Left lung (tissue), 10 donors: ENCODE data around the gene PADI2. TPM values are rescaled to one million over a fixed set of nuclear protein-coding genes. Genes with fewer than 3 reads are reported as not detected.
A peak's percentile ranks its signal among the peaks of the same experiment; 100 is the strongest.

ENCODE experiments used
- ATAC-seq: fragments of 200-7000 bp; cut with Tn5 transposase; one replicate; pipeline ENCODE4 v1.9.1; 2020; ENCODE audit warnings: moderate library complexity
- DNase-seq, 4 donors: peaks; one replicate each; pipeline ENCODE4 v3.0.0-alpha.2; 2013 to 2020
- H3K27ac ChIP-seq, 2 donors: fragments of 200-600 bp; sonication (generic) in 1 of 2; one replicate each; pipeline versions ENCODE4 v1.5.0 to v1.8.0; 2020 to 2021
- H3K27me3 ChIP-seq, 2 donors: fragments of 200-600 bp; sonication (generic) in 1 of 2; one replicate each; pipeline versions ENCODE4 v1.5.0 to v1.8.0; 2020 to 2021
- H3K36me3 ChIP-seq, 2 donors: fragments of 200-600 bp; sonication (generic) in 1 of 2; one replicate each; pipeline versions ENCODE4 v1.5.0 to v1.8.0; 2020 to 2021
- H3K4me1 ChIP-seq, 2 donors: fragments of 200-600 bp; one replicate each; pipeline ENCODE4 v1.8.0; 2021
- H3K4me3 ChIP-seq, 2 donors: fragments of 200-600 bp; sonication (generic) in 1 of 2; one replicate each; pipeline versions ENCODE4 v1.5.0 to v1.8.0; 2020 to 2021; ENCODE audit warnings: mild to moderate bottlenecking in 1 of 2
- H3K9me3 ChIP-seq, 2 donors: fragments of 200-600 bp; sonication (generic) in 1 of 2; one replicate each; pipeline versions ENCODE4 v1.5.0 to v1.8.0; 2020 to 2021
- intact Hi-C, 2 donors: fragments of 100-400 bp; cut with DNase I; formaldehyde crosslinking; loops; one replicate each; pipeline versions ENCODE4 v1.11.2 to v1.14.2; 2022
- polyA plus RNA-seq, 6 donors: library from polyadenylated mRNA; unstranded; fragments of 120-200 nt; gene quantifications; one replicate each; pipeline ENCODE4 v1.2.1, GENCODE V29; 2013; ENCODE audit not compliant: insufficient read length in 6 of 6
- total RNA-seq, 2 donors: library from RNA; stranded (reverse); fragmentation: NEBNext Ultra II Directional; extraction: Animal tissue kit (Norgen Biotek cat#: 25700); gene quantifications; one replicate each; pipeline ENCODE4 v1.2.1, GENCODE V29; 2021
- TF ChIP-seq, protein P1 (sequence below), 2 donors: fragments of 200-600 bp; sonication (generic) in 1 of 2; IDR thresholded peaks; one replicate each; pipeline versions ENCODE4 v1.5.0 to v1.8.0; 2021; ENCODE audit warnings: antibody characterized with exemption in 2 of 2
- donor health status: DM: no; HTN: yes; CAD: no.
- donor health status: DM: no; HTN: no; CAD: no.

Gene PADI2
- total and polyA plus RNA-seq, 8 donors, result 2.2 to 35.4 (median 10.6) TPM

DNA sequence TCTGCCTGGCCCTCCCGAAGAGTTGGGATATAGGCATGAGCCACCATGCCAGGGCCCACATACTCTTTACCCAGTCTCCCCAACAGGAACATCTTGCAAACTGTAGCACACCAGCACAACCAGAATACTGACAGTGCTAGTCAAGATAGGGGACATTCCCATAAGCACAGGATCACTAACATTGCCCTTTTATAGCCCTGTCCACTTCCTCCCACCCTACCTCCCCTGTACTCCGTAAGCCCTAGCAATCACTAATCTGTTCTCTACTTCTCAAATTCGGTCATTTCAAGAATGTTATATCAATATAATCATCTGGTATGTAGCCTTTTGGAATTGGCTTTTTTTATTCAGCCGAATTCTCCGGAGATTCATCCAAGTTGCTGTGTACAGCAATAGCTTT is 71.3 kb downstream of the PADI2 start:
- no peak for DNase-seq
- TF ChIP-seq, protein P1, sequence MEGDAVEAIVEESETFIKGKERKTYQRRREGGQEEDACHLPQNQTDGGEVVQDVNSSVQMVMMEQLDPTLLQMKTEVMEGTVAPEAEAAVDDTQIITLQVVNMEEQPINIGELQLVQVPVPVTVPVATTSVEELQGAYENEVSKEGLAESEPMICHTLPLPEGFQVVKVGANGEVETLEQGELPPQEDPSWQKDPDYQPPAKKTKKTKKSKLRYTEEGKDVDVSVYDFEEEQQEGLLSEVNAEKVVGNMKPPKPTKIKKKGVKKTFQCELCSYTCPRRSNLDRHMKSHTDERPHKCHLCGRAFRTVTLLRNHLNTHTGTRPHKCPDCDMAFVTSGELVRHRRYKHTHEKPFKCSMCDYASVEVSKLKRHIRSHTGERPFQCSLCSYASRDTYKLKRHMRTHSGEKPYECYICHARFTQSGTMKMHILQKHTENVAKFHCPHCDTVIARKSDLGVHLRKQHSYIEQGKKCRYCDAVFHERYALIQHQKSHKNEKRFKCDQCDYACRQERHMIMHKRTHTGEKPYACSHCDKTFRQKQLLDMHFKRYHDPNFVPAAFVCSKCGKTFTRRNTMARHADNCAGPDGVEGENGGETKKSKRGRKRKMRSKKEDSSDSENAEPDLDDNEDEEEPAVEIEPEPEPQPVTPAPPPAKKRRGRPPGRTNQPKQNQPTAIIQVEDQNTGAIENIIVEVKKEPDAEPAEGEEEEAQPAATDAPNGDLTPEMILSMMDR (IDR thresholded peaks at IDR 0.05), result no peak
- no peak overlapping the region for H3K27ac ChIP-seq
- H3K36me3 ChIP-seq, result peaks cover 0 to 56% of the 10 kb centered on the region in 2 donors
- no peaks in the 10 kb centered on the region for H3K27me3 ChIP-seq
- H3K4me3 ChIP-seq, result no peak overlapping the region
- peaks cover 10 to 42% of the 10 kb centered on the region in 2 donors for H3K4me1 ChIP-seq
- no peak for ATAC-seq
- intact Hi-C loops, result loop anchor here in 1 of 2 donors (5.0 kb wide), 1 partner anchor 96 kb away; no protein-coding TSS in a partner anchor
- no peaks in the 10 kb centered on the region for H3K9me3 ChIP-seq

- Histone ChIP-seq H3K36me3 (peaks cover 0 to 68% of the 10 kb centered on the region in 2 donors), H3K27ac (peak overlapping the region in 1 of 2 donors; percentile 29), H3K9me3 (no peaks in the 10 kb centered on the region), H3K4me1 (peaks cover 5 to 26% of the 10 kb centered on the region in 2 donors), H3K4me3 (no peak overlapping the region), H3K27me3 (no peaks in the 10 kb centered on the region)
- DNase-seq (no peak), ATAC-seq (no peak)
- intact Hi-C loops, result loop anchor here in 1 of 2 donors (5.0 kb wide), 1 partner anchor 94 kb away; no protein-coding TSS in a partner anchor
- TF ChIP-seq, protein P1 (IDR thresholded peaks at IDR 0.05), result no peak
These were observed 73.0 kb downstream of the PADI2 start for GRCh38 chr1:17046334-17046657.

DNA sequence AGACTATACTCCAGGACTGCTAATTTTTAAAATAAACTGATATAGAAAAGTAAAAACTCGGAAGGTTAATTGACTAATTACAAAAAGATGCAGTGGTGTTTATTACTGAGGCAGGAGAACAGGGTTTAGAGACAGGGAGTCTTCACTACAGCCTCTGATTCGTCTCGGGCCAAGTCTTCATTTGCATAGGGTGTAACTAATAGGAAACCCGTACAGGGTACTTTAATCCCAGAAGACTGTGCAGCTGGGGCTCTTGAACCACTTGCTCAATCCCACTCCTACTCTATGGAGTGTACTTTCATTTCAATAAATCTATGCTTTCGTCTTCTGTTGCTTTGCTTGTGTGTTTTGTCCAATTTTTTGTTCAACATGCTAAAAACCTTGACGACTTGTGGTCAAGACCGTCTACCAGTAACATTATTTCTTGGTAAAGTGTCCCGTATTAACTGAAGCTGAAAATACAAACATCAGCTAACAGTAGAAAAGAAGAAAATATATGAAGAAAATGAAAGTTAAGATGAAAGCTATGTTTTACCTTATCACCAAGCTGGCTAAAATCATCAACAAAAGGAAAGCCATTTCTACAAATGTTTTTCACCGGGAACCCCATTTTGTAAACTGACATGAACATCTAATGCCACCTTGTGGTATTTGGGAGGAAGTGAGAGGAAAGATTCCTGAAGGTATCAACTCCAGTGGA is 73.5 kb downstream of the PADI2 start:
- intact Hi-C loops, result loop anchor here in 1 of 2 donors (5.0 kb wide), 1 partner anchor 93 kb away; no protein-coding TSS in a partner anchor
- DNase-seq (peak in 2 of 4 donors; percentile 33 to 57), ATAC-seq (peak; percentile 94)
- Histone ChIP-seq H3K27ac (peak overlapping the region; percentile 29 to 46), H3K4me1 (peaks cover 5 to 23% of the 10 kb centered on the region in 2 donors), H3K36me3 (peaks cover 0 to 69% of the 10 kb centered on the region in 2 donors), H3K27me3 (no peaks in the 10 kb centered on the region), H3K9me3 (no peaks in the 10 kb centered on the region), H3K4me3 (peak overlapping the region in 1 of 2 donors; percentile 19)
- TF ChIP-seq, protein P1 (IDR thresholded peaks at IDR 0.05), result peak; percentile 65 to 66

DNA sequence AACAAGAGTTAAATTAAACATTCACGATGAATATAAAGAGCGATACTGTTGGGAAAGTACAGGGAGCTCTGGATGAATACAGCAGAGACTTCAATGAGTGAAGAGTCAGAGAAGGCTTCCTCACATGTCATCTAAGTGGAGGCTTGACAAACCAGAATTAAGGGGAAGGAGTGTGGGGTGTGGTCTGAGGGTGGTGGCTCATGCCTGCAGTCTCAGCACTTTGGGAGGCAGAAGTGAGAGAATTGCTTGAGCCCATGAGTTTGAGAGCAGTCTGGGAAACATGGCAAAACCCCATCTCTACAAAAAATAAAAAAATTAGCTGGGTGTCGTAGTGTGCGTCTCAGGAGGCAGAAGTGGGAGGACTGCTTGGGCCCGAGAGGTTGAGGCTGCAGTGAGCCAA is 74.1 kb downstream of the PADI2 start:
- Histone ChIP-seq H3K36me3 (peaks cover 0 to 69% of the 10 kb centered on the region in 2 donors), H3K4me3 (no peak overlapping the region), H3K27ac (peak overlapping the region; percentile 29 to 46), H3K27me3 (no peaks in the 10 kb centered on the region), H3K9me3 (no peaks in the 10 kb centered on the region), H3K4me1 (peaks cover 5 to 23% of the 10 kb centered on the region in 2 donors)
- TF ChIP-seq, protein P1 (IDR thresholded peaks at IDR 0.05), result no peak
- ATAC-seq (peak; percentile 74), DNase-seq (no peak)
- intact Hi-C loops, result loop anchor here in 1 of 2 donors (5.0 kb wide), 1 partner anchor 93 kb away; no protein-coding TSS in a partner anchor

- intact Hi-C loops, result loop anchor here in 1 of 2 donors (5.0 kb wide), 1 partner anchor 81 kb away; no protein-coding TSS in a partner anchor
- Histone ChIP-seq H3K4me3 (no peak overlapping the region), H3K27ac (no peak overlapping the region), H3K4me1 (peaks cover 5 to 23% of the 10 kb centered on the region in 2 donors), H3K9me3 (no peaks in the 10 kb centered on the region), H3K36me3 (peaks cover 0 to 71% of the 10 kb centered on the region in 2 donors), H3K27me3 (no peaks in the 10 kb centered on the region)
- ATAC-seq (no peak), DNase-seq (no peak)
- TF ChIP-seq, protein P1 (IDR thresholded peaks at IDR 0.05), result no peak
These were observed 75.6 kb downstream of the PADI2 start for GRCh38 chr1:17043676-17044075.
